Measurements from ENCODE around the gene HCFC2.

DNA sequence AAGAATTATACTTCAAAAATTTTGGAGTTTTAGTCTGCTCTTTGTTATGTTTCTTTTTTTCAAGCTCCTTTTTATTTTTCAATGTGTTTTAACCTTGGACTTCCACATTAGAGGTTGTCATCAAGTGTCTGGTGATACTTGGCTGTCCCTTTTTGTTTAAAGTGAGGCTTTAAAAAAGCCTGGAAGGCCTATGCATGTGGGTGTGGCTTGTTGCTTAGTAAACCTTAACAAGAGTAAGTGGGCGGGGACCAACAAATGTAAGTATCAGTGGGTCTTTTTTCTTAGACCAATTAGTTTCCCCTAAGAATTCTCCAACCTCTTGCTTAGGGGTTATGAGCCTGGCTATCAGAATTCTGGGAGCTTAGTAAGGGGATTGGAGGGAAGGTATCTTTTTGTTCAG, 26.4 kb downstream of the HCFC2 start:
- TF ChIP-seq EZH2 (IDR thresholded peaks at IDR 0.05; ENCODE audit: insufficient read depth, poor library complexity, severe bottlenecking) (no peak), EZH2phosphoT487 (IDR thresholded peaks at IDR 0.05; ENCODE audit: insufficient read depth, low read depth) (no peak)

Data from GM23248 (cell line).